GM23248 (cell line): ENCODE data around the gene ADM5. TPM values are rescaled to one million over a fixed set of nuclear protein-coding genes. Genes with fewer than 3 reads are reported as not detected.

ENCODE experiments used
- DNase-seq: peaks from one replicate; pipeline ENCODE4 v3.0.0-alpha.2; 2015
- H2AFZ ChIP-seq: fragments of 200-600 bp; sonication (generic); 2 replicates; pipeline ENCODE4 v1.6.1; 2016; ENCODE audit warnings: antibody characterized with exemption
- H3F3A ChIP-seq: fragments of 200-600 bp; sonication (generic); 2 replicates; pipeline ENCODE4 v1.6.1; 2016; ENCODE audit warnings: mild to moderate bottlenecking, antibody characterized with exemption, mixed run types; ENCODE audit not compliant: insufficient read depth
- H3K27ac ChIP-seq: fragments of 200-600 bp; sonication (generic); 2 replicates; pipeline ENCODE4 v1.5.1; 2016; ENCODE audit warnings: mild to moderate bottlenecking
- H3K27me3 ChIP-seq: fragments of 200-600 bp; sonication (generic); replicated peaks from 2 replicates; pipeline ENCODE4 v1.6.1; 2016; ENCODE audit warnings: mild to moderate bottlenecking; ENCODE audit not compliant: insufficient read depth
- H3K36me3 ChIP-seq: fragments of 200-600 bp; sonication (generic); 2 replicates; pipeline ENCODE4 v1.6.1; 2016; ENCODE audit warnings: low read depth, mild to moderate bottlenecking
- H3K4me1 ChIP-seq: fragments of 200-600 bp; sonication (generic); 2 replicates; pipeline ENCODE4 v1.6.1; 2016; ENCODE audit warnings: mild to moderate bottlenecking; ENCODE audit not compliant: insufficient read depth
- H3K4me2 ChIP-seq: fragments of 200-600 bp; sonication (generic); one replicate; pipeline ENCODE4 v1.6.1; 2016; ENCODE audit warnings: mild to moderate bottlenecking; ENCODE audit not compliant: unreplicated experiment
- H3K4me3 ChIP-seq: fragments of 200-600 bp; sonication (generic); 2 replicates; pipeline ENCODE4 v1.5.1; 2016; ENCODE audit warnings: mild to moderate bottlenecking
- H3K79me2 ChIP-seq: fragments of 200-600 bp; sonication (generic); 2 replicates; pipeline ENCODE4 v1.6.1; 2016; ENCODE audit warnings: mild to moderate bottlenecking; ENCODE audit not compliant: insufficient read depth
- H3K9ac ChIP-seq: fragments of 200-600 bp; sonication (generic); 2 replicates; pipeline ENCODE4 v1.6.1; 2016; ENCODE audit warnings: mild to moderate bottlenecking
- H3K9me2 ChIP-seq: fragments of 200-600 bp; sonication (generic); 2 replicates; pipeline ENCODE4 v1.6.1; 2016; ENCODE audit warnings: mixed run types, mild to moderate bottlenecking, moderate library complexity; ENCODE audit not compliant: insufficient read depth
- H3K9me3 ChIP-seq: fragments of 200-600 bp; sonication (generic); one replicate; pipeline ENCODE4 v1.6.1; 2017; ENCODE audit warnings: low read depth
- H4K20me1 ChIP-seq: fragments of 200-600 bp; sonication (generic); 2 replicates; pipeline ENCODE4 v1.6.0; 2016; ENCODE audit not compliant: insufficient read depth
- EZH2 ChIP-seq: fragments of 200-600 bp; sonication (generic); IDR thresholded peaks from 2 replicates; pipeline ENCODE4 v1.6.1; 2018; ENCODE audit warnings: antibody characterized with exemption, mild to moderate bottlenecking; ENCODE audit not compliant: insufficient read depth, poor library complexity, severe bottlenecking
- EZH2phosphoT487 ChIP-seq: fragments of 200-600 bp; sonication (generic); IDR thresholded peaks from 2 replicates; pipeline ENCODE4 v1.6.1; 2018; ENCODE audit warnings: antibody characterized with exemption, moderate library complexity, mild to moderate bottlenecking, low read depth; ENCODE audit not compliant: insufficient read depth
- WGBS, 2 experiments: methylation state at CpG; one replicate each; pipeline ENCODE4 v1.1.6; 2015 to 2017; ENCODE audit warnings: low lambda C conversion rate in 2 of 2, low coverage in 1 of 2; ENCODE audit errors: missing lambda C conversion rate in 2 of 2; 5-methylcytosine and 5-hydroxymethylcytosine counted together
- in situ Hi-C: fragments of 300-500 bp; cut with MboI; formaldehyde crosslinking; loops from 2 replicates; pipeline ENCODE4 v1.15.0; 2020
- polyA plus RNA-seq: library from polyadenylated mRNA; unstranded; fragments of >200 nt; fragmentation: Nextera tagmentation; extraction: Ambion mirVana; gene quantifications from 2 replicates; pipeline ENCODE4 v1.2.1, GENCODE V29; 2016
- total RNA-seq: library from RNA; depleted of rRNA; stranded (reverse); fragments of >200 nt; shearing (Covaris generic); gene quantifications from 2 replicates; pipeline ENCODE4 v1.2.3, GENCODE V29; 2014

The ADM5 gene
- total and polyA plus RNA-seq, 2 experiments from 2014 or later = 0.10 TPM; not detected in 1

- H3K4me2 ChIP-seq = no peak overlapping the region
- no peaks in the 10 kb centered on the region for H3K9me2 ChIP-seq
- 82 to 88% methylated on average over 8 to 10 of the region's 10 CpGs for WGBS, 2 experiments
- no peaks in the 10 kb centered on the region for H3K4me1 ChIP-seq
- no peaks in the 10 kb centered on the region for H3K36me3 ChIP-seq
- H3F3A ChIP-seq = peaks cover 5% of the 10 kb centered on the region; the same call in 1 of the 2 replicates
- no peak for DNase-seq
- H3K9ac ChIP-seq = no peak overlapping the region
- H3K79me2 ChIP-seq = peaks cover 22% of the 10 kb centered on the region
- no peaks in the 10 kb centered on the region for H4K20me1 ChIP-seq
- no peak for TF ChIP-seq EZH2
- no peak for TF ChIP-seq EZH2phosphoT487
- H2AFZ ChIP-seq = no peak overlapping the region
- in situ Hi-C loops = no loop called here
- H3K27ac ChIP-seq = no peak overlapping the region
- H3K4me3 ChIP-seq = no peak overlapping the region
- no peaks in the 10 kb centered on the region for H3K27me3 ChIP-seq
- no peaks in the 10 kb centered on the region for H3K9me3 ChIP-seq
Observed at GRCh38 chr19:49654581-49654980, 34.8 kb upstream of the ADM5 start.

- Histone ChIP-seq H3K9me3 (no peaks in the 10 kb centered on the region), H3K9me2 (no peaks in the 10 kb centered on the region), H3K27ac (no peak overlapping the region), H3K9ac (no peak overlapping the region), H3K4me2 (no peak overlapping the region), H3F3A (peaks cover 5% of the 10 kb centered on the region; the same call in 1 of the 2 replicates), H3K4me1 (no peaks in the 10 kb centered on the region), H3K4me3 (no peak overlapping the region), H2AFZ (no peak overlapping the region), H3K79me2 (peaks cover 16% of the 10 kb centered on the region; the same call in 1 of the 2 replicates), H3K27me3 (no peaks in the 10 kb centered on the region), H4K20me1 (no peaks in the 10 kb centered on the region), H3K36me3 (peaks cover 5% of the 10 kb centered on the region; the same call in 1 of the 2 replicates)
- TF ChIP-seq EZH2 (no peak), EZH2phosphoT487 (no peak)
- no peak for DNase-seq
- 84 to 91% methylated on average over 23 of the region's 23 CpGs for WGBS, 2 experiments
- in situ Hi-C loops = no loop called here
Observed at GRCh38 chr19:49655570-49656455, 33.6 kb upstream of the ADM5 start.

- no peak overlapping the region for H3K4me3 ChIP-seq
- no peaks in the 10 kb centered on the region for H3K27me3 ChIP-seq
- TF ChIP-seq EZH2phosphoT487 (no peak), EZH2 (no peak)
- no peak overlapping the region for H3K4me2 ChIP-seq
- in situ Hi-C loops = no loop called here
- H3K9ac ChIP-seq = no peak overlapping the region
- 90 to 92% methylated on average over 17 of the region's 17 CpGs for whole genome bisulfite sequencing, 2 experiments
- peaks cover 5% of the 10 kb centered on the region; the same call in 1 of the 2 replicates for H3K36me3 ChIP-seq
- H3K79me2 ChIP-seq = peaks cover 16% of the 10 kb centered on the region; the same call in 1 of the 2 replicates
- no peak for DNase-seq
- H3K4me1 ChIP-seq = no peaks in the 10 kb centered on the region
- no peak overlapping the region for H3K27ac ChIP-seq
- H2AFZ ChIP-seq = no peak overlapping the region
- H3F3A ChIP-seq = peaks cover 10% of the 10 kb centered on the region
- H3K9me3 ChIP-seq = no peaks in the 10 kb centered on the region
- H3K9me2 ChIP-seq = no peaks in the 10 kb centered on the region
- H4K20me1 ChIP-seq = no peaks in the 10 kb centered on the region
Observed at GRCh38 chr19:49656456-49657109, 32.8 kb upstream of the ADM5 start.

- in situ Hi-C loops = no loop called here
- no peak overlapping the region for H3K4me3 ChIP-seq
- WGBS, 2 experiments = 86 to 87% methylated on average over 22 of the region's 22 CpGs
- peaks cover 5% of the 10 kb centered on the region; the same call in 1 of the 2 replicates for H3K36me3 ChIP-seq
- TF ChIP-seq EZH2phosphoT487 (no peak), EZH2 (no peak)
- H3K9me3 ChIP-seq = no peaks in the 10 kb centered on the region
- H2AFZ ChIP-seq = no peak overlapping the region
- no peak overlapping the region for H3K27ac ChIP-seq
- peaks cover 18% of the 10 kb centered on the region; the same call in 1 of the 2 replicates for H3K79me2 ChIP-seq
- H3K27me3 ChIP-seq = no peaks in the 10 kb centered on the region
- no peaks in the 10 kb centered on the region for H4K20me1 ChIP-seq
- no peaks in the 10 kb centered on the region for H3K4me1 ChIP-seq
- H3K9me2 ChIP-seq = no peaks in the 10 kb centered on the region
- no peak for DNase-seq
- no peak overlapping the region for H3K4me2 ChIP-seq
- H3F3A ChIP-seq = peaks cover 11% of the 10 kb centered on the region
- no peak overlapping the region for H3K9ac ChIP-seq
Observed at GRCh38 chr19:49657493-49658138, 31.8 kb upstream of the ADM5 start.
